Measurements from ENCODE around the gene MOB2. TPM values are rescaled to one million over a fixed set of nuclear protein-coding genes. Genes with fewer than 3 reads are reported as not detected.

The MOB2 gene
- total RNA-seq, 1 donor from 2014 or later, result 13.7 TPM

DNA sequence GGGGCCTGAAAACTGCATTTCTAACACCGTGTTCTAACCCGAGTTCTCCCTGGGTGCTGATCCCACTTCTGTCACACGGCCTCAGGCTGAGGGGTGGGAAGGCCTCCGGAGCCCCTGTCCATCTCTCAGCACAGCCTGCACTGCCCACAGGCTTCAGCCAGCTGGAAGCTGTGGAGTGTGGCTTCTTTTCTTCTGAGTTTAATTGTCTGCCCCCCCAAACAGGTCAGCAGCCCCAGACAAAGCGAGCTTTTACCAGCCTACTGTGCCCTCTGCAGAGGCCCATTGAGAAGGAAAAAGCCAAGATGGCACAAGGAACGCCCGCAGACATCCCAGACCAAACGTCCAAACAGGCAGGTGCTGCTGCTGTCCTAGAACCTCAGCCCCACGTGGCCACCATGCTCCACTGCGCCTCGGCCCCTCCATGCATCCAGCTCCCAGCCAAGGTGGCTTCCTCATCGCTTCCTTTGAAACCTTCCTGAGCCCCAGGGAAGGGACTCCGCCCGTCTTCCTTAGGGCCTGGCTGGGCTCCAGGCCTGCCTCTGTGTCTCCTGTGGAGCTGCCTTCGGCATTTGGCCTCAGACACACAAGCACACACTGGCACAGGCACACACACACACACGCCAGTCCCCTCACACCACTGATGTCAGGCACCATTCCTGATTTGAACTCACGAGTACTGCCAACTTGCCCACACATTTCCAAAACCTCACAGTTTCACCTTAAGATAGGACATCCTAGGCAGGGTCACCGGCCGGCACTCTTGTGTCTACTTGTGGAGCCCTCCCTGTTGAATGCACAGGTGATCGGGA is 1.7 kb downstream of the MOB2 start:
- no peak for DNase-seq

DNA sequence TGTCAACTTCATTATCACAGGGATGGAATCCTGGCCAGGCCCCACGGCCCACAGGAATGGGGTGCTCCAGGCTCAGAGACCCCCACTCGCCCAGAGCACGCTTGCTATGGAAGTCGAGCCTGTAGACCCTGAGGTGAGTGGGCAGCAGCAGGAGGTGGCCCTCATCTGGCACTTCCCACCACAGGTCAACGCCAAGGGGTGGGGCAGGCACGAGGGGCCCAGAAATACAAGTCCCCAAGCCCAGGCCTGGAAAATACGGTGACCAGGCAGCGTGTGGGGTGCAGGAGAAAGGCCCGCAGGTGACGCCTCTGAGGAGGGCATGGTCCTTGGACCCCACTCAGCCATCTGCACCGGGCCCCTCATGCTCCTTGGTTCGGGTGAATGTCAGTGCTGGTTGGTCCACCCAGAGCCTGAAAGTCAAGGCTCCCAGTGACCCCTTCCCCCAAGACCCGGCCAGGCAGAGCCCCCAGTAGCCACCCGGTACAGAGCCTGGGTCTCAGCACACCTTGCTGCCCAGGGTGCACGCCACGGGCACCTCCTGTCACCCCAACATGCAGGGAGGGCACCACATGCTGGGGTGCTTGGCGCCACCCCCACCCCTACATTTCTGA is 2.4 kb downstream of the MOB2 start:
- DNase-seq, result no peak

DNA sequence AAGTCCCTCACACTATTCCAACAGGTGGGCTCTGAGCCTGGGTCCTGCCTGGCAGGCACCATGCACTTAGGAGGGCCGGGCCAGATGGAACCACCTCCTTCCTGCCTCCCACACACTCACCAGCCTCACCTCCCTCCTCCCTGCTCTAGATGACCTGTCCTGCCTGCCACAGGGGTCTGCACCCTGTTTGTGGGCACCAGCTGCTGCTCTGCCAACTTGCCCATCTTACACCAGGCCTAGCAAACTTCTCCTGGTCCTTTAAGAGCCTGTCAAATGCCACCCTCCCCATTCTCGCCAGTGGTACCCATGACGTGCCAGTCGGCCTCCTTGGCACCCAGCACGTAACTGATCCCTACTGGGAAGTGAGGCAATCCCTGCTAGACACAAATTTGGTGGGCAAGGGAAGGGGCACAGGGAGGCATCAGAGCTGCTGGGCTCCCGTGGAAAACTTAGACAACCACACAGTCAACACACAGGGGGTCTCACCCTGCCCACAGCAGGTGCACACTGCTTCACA is 3.1 kb downstream of the MOB2 start:
- no peak for DNase-seq

DNA sequence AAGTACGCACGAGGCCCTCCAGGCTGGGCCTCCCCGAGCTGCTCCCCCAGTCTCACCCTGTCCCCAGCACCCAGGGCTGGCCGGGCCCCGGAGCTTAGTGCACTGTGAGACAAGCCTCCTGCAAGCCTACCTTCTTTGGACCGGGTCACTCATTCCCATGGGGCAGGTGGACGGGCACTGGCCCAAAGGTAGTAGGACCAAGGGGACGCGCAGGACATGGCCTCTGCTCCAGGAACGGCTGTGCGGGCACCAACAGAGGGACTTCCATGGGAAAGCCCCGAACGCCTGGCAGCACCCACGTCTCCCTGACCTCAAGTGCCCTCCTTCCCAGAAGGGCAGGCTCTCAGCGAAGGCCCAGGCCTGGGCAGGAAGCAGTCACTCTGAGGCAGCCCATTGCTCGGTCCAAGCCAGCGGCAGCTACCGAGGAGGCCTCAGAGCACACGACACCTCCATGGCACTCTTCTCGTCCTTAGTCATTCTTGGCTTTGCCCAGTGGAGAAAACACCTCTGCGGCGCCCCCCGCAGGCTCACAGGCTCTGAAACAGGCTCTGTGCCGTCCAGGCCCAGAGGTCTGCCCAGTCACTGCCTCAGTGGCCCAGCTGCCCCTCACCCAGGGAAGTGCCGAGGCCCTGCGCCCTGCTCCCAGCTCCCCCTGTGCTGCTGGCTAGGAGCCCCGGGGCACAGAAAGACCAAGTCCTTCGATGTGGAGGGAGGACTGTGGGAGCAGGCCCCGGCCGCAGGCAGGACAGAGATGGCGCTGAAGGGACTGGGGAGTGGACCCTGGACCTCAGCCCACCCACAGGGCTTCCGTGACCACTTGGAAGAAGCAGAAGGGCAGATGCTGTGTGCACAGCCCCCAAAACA is 3.8 kb downstream of the MOB2 start:
- DNase-seq, result no peak

DNA sequence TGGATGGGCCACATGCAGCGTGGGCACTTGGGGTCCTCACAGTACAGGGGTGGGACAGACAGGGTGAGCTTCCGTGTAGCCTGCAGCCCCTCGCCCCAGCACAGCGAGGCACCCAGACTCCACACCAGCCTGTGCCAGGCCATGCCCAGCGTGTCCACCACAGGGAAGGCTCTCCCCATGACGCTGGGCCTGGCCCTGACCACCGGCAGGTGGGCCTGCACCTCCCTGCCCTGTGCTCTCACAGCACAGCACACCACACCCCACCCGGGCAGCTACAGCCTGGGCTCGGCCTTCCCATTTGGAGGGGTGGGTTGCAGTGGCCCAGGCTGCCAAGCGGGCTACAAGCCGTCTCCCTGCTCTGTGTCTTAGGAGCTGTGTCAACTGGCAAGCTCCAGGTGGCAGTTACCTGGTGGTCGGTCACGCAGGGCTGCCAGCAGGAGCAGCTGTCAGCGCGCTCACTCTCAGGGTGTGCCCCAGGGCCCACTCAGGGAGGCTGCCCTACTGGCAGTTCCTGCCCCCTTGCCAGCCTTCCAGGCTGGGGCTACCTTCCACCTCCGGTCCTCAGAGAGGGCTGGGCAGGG is 4.6 kb downstream of the MOB2 start:
- DNase-seq, result no peak

DNA sequence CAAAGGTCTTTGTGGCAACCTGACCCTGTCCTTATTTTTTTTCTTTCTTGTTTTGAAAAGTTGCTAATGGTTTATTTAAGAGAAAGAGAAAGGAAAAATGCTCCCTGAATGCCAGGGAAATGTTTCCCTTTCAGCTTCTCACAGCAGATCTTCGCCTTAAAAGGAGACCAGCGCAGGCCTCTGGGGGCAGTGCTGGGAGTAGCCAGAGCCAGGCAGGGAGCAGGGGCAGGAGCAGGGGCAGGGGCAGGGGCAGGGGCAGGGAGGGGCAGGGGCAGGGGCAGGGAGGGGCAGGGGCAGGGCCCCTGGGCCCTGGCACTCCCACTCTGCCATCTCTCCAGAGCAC is 5.1 kb downstream of the MOB2 start:
- DNase-seq, result no peak

DNA sequence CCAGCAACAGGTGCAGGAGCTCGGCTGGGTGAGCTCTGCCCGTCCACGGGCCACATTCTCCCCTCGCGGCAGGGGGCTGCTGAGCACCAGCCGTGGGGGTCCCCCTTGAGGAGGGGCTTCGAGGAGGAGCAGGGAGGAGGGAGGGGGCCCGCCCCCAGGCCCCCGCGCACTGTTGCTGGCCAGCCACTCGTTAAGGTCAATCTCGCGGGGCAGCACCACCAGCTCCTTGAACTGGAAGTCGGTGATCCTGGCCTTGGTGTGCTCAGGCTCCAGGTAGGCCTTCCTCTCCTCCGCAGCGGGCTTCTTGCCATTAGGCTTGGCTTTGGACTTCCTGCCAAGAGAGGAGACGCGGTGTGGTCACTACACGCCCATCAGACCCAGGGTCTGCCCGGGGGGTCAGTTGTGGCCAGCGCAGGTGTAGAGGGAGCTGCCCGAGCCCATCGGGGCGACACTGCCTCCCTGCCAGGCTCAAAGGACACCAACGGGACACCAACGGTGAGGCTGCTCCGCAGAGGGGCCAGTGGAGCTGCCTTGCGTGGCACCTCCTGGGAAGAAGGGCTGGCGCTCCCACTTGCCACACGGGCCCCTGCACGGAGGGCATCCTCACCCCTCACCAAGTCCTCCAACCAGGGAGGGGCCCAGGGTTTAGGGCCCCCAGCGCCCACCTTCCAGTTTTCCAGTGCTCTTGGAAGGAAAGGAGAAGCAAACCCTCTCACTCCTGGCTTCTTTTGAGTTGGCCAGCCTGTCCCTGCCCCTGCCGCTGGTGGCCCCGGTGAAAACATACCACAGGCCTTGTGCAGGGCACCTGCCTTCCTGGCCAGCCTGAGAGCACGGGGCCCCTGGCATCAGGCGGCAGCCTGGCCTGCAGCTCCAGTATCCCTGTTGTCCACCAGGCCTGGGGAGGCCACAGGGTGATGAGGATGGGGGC is 5.8 kb downstream of the MOB2 start:
- DNase-seq, result no peak

DNA sequence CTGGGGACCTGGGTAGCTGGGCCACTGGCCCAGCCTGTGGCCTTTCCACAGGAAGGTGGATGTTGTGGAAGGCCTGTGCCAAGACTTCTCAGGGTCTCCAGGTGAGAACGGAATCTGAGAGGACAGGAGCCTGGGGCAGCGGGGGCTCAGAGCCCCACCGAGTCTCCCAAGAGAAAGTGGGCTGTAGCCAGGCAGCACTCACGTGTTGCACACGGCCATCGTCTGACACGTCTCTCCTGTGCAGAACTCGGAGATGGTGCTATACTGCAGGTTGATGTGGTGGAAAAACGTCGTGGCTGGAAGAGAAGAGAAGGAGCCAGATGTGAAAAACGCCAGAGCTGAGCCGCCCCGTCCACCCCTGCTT is 6.4 kb downstream of the MOB2 start:
- DNase-seq, result no peak

DNA sequence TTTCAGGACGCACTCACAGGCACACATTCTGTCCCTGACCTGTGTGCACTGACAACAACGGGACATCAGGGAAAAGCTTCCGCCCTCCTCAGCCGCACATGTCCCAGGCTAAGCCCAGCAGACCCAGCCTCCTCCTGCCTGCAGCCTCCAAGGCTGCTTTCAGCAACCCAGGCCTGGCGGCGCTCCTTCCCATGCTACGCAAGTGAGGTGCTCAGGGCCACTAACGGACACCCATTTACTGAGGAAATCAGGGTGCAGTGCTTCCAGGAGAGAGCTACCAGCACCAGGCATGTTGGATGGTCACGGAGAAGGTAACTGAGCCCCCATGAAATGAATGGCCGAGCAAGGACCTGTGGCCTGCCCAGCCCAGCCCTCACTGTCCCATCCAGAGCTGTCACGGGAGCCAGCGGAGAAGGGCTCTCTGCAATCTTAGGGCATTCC is 6.9 kb downstream of the MOB2 start:
- no peak for DNase-seq

DNA sequence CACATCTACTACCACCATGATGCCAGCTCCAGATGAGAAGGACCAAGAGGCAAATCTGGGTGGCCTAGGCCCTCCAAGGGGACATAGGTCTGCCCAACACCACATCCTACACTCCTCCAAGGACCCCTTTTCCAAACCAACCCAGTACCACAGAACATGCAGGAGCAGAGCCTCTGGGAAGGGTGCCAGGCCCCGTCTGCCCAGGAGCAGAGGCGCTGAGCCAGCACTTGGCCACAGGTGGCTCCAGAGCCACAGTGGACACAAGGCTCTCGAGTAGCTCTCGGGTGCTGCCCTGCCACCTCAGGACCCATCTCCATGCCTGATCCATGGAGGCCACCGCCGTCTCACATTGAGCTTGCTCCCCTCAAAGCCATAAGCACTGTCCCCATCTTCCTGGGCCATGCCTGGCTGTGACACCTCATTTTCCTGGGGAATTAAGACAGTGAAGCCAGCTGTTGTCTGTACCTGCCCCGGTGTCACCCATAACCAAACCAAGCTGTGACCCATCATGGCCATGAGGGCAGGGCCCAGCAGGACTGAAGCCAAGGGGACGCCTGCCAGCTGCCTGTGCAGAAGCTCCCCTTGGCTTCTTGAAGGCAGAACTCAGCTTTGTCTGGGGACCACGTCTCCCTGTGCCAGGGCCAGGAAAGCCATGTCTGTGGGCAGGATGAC is 7.4 kb downstream of the MOB2 start:
- no peak for DNase-seq

DNA sequence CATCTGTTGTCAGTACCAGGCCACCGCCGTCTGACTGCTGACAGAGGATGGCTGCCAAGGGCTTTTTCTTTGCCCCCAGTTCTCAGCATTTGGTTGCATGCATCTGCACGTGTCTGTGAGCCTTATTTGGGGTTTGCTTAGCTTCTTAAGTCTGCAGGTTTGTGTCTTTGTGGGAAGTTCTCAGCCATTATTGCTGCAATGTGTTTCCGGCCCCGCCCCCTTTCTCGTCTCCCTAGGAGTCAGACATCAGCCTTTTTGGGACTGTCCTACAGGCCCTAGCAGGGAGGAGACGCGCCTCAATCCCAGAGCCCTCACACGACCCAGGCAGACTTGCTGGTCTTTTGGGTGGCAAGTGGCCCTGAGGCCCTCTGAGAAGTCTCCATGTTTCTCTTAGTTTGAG is 8.0 kb downstream of the MOB2 start:
- DNase-seq, result no peak

DNA sequence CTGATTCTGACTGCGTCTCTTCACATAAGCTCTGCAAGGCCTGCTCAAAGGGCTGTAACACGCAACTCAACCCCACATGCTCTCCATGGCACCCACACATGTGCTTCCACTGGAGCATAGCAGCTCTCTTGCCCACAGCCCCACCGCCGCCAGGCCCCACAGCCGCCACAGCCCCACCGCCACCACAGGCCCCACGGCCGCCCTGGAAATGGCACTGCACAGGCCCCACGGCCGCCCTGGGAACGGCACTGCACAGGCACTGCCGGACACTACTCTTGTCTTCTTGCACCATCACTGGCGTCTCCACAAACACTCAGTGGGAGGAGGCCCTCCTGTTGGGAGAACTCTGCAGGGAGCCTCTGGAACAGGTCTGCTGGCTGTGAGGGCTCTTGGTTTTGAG is 8.6 kb downstream of the MOB2 start:
- DNase-seq, result no peak

DNA sequence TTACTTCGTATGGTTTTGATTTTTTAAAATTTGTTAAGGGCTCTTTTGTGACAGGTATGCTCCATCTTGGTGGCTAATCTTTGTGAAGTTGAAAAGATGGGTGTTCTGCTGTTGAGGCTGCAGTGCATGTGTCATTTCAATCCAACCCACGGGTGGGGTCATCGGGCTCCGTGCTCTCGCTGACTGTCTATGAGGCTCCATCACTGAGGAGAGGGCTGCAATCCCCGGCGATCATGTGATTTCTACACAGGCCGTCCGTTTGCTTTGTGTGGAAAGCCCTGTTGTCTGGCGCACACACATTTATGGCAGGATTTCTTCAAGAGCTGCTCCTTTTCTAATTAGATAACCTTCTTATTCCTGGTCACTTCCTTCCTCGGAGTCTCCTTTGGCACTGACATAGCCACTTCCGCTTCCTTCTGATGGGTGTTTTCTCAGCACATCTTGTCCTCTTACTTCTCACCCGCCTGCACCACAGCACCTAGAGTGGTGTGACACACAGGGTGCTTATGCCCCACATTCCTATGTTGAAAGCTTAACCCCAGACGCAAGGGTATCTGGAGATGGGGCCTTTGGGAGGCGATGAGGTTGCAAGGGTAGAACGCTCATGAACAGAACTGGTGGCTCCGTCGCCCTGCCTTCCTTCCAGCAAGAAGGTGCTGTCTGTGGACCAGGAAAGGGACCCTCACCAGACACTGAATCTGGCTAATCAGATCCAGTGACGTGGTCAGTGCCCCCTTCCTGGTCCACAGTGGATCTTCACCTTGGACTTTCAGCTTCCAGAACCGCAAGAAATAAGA is 9.4 kb downstream of the MOB2 start:
- no peak for DNase-seq

DNA sequence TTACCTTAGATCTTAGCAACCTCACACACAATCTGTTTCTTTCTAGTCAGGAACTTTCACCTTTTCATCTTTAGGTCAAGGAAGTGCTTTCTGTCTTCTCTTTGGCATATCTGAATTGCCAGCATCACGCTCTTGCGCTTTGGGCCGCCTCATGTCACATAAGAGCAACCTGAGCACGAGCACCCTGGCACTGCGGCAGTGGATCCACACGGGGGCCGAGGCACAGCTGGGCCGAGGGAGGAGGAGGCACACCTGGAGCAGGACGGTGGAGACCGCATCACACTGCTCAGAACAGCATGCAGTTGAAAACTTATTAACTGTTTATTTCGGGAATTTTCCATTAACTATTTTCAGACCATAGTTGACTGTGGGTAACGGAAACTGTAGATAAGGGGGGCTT is 10.7 kb downstream of the MOB2 start:
- DNase-seq, result no peak

DNA sequence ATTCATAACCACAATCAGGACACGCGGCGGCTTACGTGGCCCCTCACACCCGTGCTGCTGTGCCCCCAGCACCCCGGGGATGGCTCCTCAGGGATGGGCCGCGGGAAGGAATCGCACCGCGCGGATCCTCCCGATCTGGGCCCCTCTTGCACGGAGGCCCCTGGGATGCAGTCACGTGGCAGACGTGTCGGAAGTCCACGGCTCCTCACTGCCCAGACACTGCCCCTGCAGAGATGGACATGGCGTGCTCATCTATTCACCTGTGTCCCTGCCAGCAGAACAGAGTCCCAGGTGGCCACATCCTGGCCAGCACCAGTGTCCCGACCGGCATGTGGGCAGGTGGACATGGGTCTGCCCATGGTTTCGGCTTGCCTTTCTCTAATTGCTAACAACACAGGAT is 12.8 kb downstream of the MOB2 start:
- no peak for DNase-seq

DNA sequence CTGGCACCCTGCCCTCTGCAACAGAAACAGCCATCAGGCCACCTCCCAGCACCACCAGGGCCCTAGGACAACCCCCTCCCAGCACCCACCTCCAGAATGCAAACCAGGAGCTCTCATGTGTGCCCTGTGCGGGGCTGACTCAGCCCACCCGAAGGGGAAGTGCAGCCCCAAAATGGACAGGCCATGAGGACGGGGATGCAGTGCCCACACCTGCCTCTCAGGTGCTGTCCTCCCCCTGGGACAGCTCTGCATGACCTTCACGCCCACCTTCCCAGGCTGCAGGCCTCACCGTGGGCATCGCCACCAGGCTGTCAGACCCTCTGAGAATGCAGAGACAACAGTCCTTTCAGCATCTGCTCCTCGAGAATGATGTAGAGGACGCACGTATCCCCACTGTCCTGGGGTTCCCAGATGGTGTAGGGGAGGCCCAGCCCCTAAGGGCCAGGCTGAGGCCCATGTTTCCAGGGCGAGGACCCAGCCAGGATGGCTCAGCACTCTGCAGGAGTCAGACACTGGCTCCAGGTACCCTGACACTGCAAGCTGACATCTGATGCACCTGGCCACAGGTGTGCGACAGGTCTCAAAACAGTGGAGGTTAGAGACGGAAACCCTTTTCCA is 13.5 kb downstream of the MOB2 start:
- DNase-seq, result no peak

DNA sequence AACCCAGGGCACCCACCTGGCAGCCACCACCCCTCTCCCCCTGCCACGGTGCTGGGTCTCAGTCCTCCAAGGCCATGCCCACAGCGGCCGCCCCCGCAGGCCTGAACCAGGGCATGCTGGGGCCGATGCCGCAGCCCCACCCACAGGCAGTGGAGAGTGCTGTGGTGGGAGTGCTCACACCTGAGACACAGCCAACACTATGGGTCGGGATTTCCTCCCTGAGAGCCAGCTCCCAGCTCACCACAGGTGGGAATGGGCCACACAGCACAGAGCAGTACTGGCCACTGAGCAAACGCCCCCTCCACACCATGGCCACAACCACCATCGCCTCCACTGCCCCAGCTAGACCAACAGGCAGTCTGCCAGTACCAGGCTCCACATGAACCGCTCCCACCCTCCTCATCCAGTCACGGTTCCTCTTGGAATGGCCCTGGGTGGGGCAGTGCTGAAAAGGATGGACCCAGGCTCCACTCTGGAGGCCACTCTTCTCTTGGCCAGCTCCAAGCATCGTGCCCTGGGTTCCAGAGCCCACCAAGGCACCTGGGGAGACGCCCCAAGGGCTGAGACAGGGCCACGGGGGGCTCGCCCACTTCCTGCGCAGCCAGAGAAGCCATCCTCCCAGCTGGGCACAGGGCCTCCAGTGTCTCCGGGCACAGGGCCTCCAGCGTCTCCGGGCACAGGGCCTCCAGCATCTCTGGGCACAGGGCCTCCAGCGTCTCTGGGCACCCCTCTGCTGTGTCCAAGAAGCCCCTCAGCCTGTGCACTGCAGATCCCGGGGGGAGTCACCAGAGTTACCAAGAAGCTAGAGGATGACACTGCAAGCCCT is 14.2 kb downstream of the MOB2 start:
- DNase-seq, result no peak

DNA sequence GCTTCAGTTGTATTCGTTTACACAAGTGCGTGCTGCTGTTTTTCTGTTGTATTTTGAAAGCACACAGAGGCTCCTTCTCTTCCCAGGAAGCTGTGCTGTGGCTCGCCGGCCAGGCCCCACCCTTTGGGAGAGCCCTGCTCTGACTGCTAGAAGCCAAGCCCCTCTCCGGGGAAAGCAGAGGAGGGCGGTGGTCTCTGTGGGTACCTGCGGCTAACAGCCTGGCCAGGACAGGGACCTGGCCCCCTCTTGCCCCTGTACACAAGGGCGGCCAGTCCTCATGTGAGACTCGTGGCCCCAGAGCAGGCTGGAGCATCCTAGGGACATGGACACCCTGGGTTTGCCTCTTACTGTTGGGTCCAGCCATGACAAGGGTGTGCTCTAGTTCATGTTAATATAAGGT is 14.8 kb downstream of the MOB2 start:
- DNase-seq, result no peak

Data from occipital lobe (tissue), 2 donors.